WTC11 (cell line): ENCODE results near the gene SH3GL2. TPM values are rescaled to one million over a fixed set of nuclear protein-coding genes. Genes with fewer than 3 reads are reported as not detected.
A peak's percentile ranks its signal among the peaks of the same experiment; 100 is the strongest.

ENCODE experiments used
- ATAC-seq: fragments of 200-7000 bp; cut with Tn5 transposase; 2 replicates; pipeline ENCODE4 v1.10.0; 2021; ENCODE audit warnings: mild to moderate bottlenecking, moderate library complexity
- Bru-seq: library from RNA; stranded (reverse); fragments of 400-500 nt; gene quantifications from one replicate; lab custom pipeline; 2021; lab: Mats Ljungman, UMichigan
- CTCF ChIA-PET: fragments of 300-600 bp; sonication (Branson Sonifier 250); formaldehyde crosslinking; loops from one replicate; lab custom pipeline; 2021; ENCODE audit warnings: antibody characterized with exemption; lab: Charles Lee
- POLR2A ChIA-PET: fragments of 350-600 bp; sonication (Branson Sonifier 250); formaldehyde crosslinking; loops from one replicate; lab custom pipeline; 2021; ENCODE audit warnings: antibody characterized with exemption; lab: Charles Lee
- DNase-seq: peaks from one replicate; pipeline ENCODE4 v3.0.0; 2021; ENCODE audit warnings: low spot score
- H3K27ac Mint-ChIP-seq: 2 replicates; pipeline ENCODE4 v1.8.0; 2021; ENCODE audit warnings: mixed read lengths
- H3K27me3 Mint-ChIP-seq: 2 replicates; pipeline ENCODE4 v1.8.0; 2021; ENCODE audit warnings: low read depth, mild to moderate bottlenecking, moderate library complexity, mixed read lengths
- H3K36me3 Mint-ChIP-seq: 2 replicates; pipeline ENCODE4 v1.8.0; 2021; ENCODE audit warnings: mixed read lengths
- H3K4me1 Mint-ChIP-seq: 2 replicates; pipeline ENCODE4 v1.8.0; 2022; ENCODE audit warnings: mixed read lengths
- H3K4me3 Mint-ChIP-seq: 2 replicates; pipeline ENCODE4 v1.8.0; 2021; ENCODE audit warnings: mild to moderate bottlenecking, moderate library complexity, mixed read lengths
- H3K9me3 Mint-ChIP-seq: 2 replicates; pipeline ENCODE4 v1.8.0; 2021; ENCODE audit warnings: mixed read lengths
- CREB1 ChIP-seq: sonication (generic); formaldehyde crosslinking; IDR thresholded peaks from 2 replicates; pipeline ENCODE4 v1.8.0; 2023; ENCODE audit warnings: mild to moderate bottlenecking, missing genetic modification reagents
- CREM ChIP-seq: sonication (generic); formaldehyde crosslinking; IDR thresholded peaks from 2 replicates; pipeline ENCODE4 v1.8.1; 2022; ENCODE audit warnings: mild to moderate bottlenecking, missing genetic modification reagents, moderate library complexity
- E2F5 ChIP-seq: sonication (generic); formaldehyde crosslinking; IDR thresholded peaks from 2 replicates; pipeline ENCODE4 v1.8.1; 2022; ENCODE audit warnings: mild to moderate bottlenecking, moderate library complexity, missing genetic modification reagents
- ETV6 ChIP-seq: sonication (generic); formaldehyde crosslinking; IDR thresholded peaks from 2 replicates; pipeline ENCODE4 v1.8.1; 2022; ENCODE audit warnings: mild to moderate bottlenecking, missing genetic modification reagents
- GTF2I ChIP-seq: fragments of 250-450 bp; sonication (Bioruptor Pico); conservative IDR thresholded peaks from 2 replicates; pipeline ENCODE4 v1.4.0; 2021; ENCODE audit warnings: mild to moderate bottlenecking
- IRF1 ChIP-seq: sonication (generic); formaldehyde crosslinking; IDR thresholded peaks from 2 replicates; pipeline ENCODE4 v1.8.0; 2023; ENCODE audit warnings: missing genetic modification reagents
- KAT7 ChIP-seq: sonication (generic); formaldehyde crosslinking; IDR thresholded peaks from 2 replicates; pipeline ENCODE4 v1.8.1; 2023; ENCODE audit warnings: missing genetic modification reagents, mild to moderate bottlenecking, borderline replicate concordance
- MXD4 ChIP-seq: fragments of 250-450 bp; sonication (Bioruptor Pico); IDR thresholded peaks from 2 replicates; pipeline ENCODE4 v1.8.0; 2021; ENCODE audit warnings: mild to moderate bottlenecking, moderate library complexity, borderline replicate concordance
- NFE2L1 ChIP-seq: sonication (generic); formaldehyde crosslinking; IDR thresholded peaks from 2 replicates; pipeline ENCODE4 v1.8.1; 2023; ENCODE audit warnings: missing genetic modification reagents
- RELA ChIP-seq: sonication (generic); formaldehyde crosslinking; IDR thresholded peaks from 2 replicates; pipeline ENCODE4 v1.8.1; 2022; ENCODE audit warnings: missing genetic modification reagents, mild to moderate bottlenecking, borderline replicate concordance
- SMAD3 ChIP-seq: sonication (generic); formaldehyde crosslinking; IDR thresholded peaks from 2 replicates; pipeline ENCODE4 v1.8.0; 2022; ENCODE audit warnings: missing genetic modification reagents, mild to moderate bottlenecking, borderline replicate concordance
- SP1 ChIP-seq: sonication (generic); formaldehyde crosslinking; conservative IDR thresholded peaks from 2 replicates; pipeline ENCODE4 v1.8.1; 2022; ENCODE audit warnings: missing genetic modification reagents
- STAT6 ChIP-seq: sonication (generic); formaldehyde crosslinking; conservative IDR thresholded peaks from 2 replicates; pipeline ENCODE4 v1.8.1; 2023; ENCODE audit warnings: mild to moderate bottlenecking, low read depth, missing genetic modification reagents, moderate library complexity
- TEAD4 ChIP-seq: sonication (generic); formaldehyde crosslinking; IDR thresholded peaks from 2 replicates; pipeline ENCODE4 v1.8.0; 2022; ENCODE audit warnings: mild to moderate bottlenecking, missing genetic modification reagents
- USF1 ChIP-seq: sonication (generic); formaldehyde crosslinking; IDR thresholded peaks from 2 replicates; pipeline ENCODE4 v1.8.0; 2022; ENCODE audit warnings: mild to moderate bottlenecking, missing genetic modification reagents
- ZBTB21 ChIP-seq: sonication (generic); formaldehyde crosslinking; IDR thresholded peaks from 2 replicates; pipeline ENCODE4 v1.8.1; 2023; ENCODE audit warnings: mild to moderate bottlenecking, missing genetic modification reagents, borderline replicate concordance
- ZNF138 ChIP-seq: sonication (generic); formaldehyde crosslinking; conservative IDR thresholded peaks from 2 replicates; pipeline ENCODE4 v1.8.1; 2022; ENCODE audit warnings: mild to moderate bottlenecking, moderate library complexity, missing genetic modification reagents
- ZNF281 ChIP-seq: sonication (generic); formaldehyde crosslinking; IDR thresholded peaks from 2 replicates; pipeline ENCODE4 v1.8.0; 2023; ENCODE audit warnings: mild to moderate bottlenecking, missing genetic modification reagents
- long read RNA-seq, 3 experiments: library from RNA in 1 of 3; library from capped mRNA in 1 of 3; library from polyadenylated mRNA in 1 of 3; unstranded in 2 of 3; stranded (forward) in 1 of 3; transcript quantifications; one replicate each; pipeline ENCODE4 v2.0.0, GENCODE V29; 2021
- total RNA-seq: library from RNA; stranded (reverse); gene quantifications from 3 replicates; pipeline ENCODE4 v1.2.3, GENCODE V29; 2021
- TF ChIP-seq, protein P1 (sequence below): sonication (generic); formaldehyde crosslinking; IDR thresholded peaks from 2 replicates; pipeline ENCODE4 v1.8.0; 2022; ENCODE audit warnings: mild to moderate bottlenecking, missing genetic modification reagents
- TF ChIP-seq, protein P2 (sequence below): sonication (generic); formaldehyde crosslinking; IDR thresholded peaks from 2 replicates; pipeline ENCODE4 v1.8.1; 2023; ENCODE audit warnings: mild to moderate bottlenecking, missing genetic modification reagents, moderate library complexity
- TF ChIP-seq, protein P3 (sequence below): sonication (generic); formaldehyde crosslinking; IDR thresholded peaks from 2 replicates; pipeline ENCODE4 v1.8.1; 2023; ENCODE audit warnings: mild to moderate bottlenecking, moderate library complexity, missing genetic modification reagents

The SH3GL2 gene
- 4.2 to 6.5 TPM (median 5.8 TPM) in 3 replicates for total RNA-seq
- percentile 52 among the genes with signal in this experiment for Bru-seq, nascent RNA
- long read RNA-seq, experiment 1, transcript SH3GL2-201 (9 exons, 2,565 nt), result major isoform, 5 of 16 reads
- long read RNA-seq, experiment 1, partial matches to known transcripts, result 3 of 16 reads
- long read RNA-seq, experiment 1, other reads (novel, unspliced or antisense), result 8 of 16 reads
- long read RNA-seq, experiment 2, partial matches to known transcripts, result 2 of 11 reads
- long read RNA-seq, experiment 2, other reads (novel, unspliced or antisense), result 7 of 11 reads
- long read RNA-seq, experiment 3, result 0 reads

DNA sequence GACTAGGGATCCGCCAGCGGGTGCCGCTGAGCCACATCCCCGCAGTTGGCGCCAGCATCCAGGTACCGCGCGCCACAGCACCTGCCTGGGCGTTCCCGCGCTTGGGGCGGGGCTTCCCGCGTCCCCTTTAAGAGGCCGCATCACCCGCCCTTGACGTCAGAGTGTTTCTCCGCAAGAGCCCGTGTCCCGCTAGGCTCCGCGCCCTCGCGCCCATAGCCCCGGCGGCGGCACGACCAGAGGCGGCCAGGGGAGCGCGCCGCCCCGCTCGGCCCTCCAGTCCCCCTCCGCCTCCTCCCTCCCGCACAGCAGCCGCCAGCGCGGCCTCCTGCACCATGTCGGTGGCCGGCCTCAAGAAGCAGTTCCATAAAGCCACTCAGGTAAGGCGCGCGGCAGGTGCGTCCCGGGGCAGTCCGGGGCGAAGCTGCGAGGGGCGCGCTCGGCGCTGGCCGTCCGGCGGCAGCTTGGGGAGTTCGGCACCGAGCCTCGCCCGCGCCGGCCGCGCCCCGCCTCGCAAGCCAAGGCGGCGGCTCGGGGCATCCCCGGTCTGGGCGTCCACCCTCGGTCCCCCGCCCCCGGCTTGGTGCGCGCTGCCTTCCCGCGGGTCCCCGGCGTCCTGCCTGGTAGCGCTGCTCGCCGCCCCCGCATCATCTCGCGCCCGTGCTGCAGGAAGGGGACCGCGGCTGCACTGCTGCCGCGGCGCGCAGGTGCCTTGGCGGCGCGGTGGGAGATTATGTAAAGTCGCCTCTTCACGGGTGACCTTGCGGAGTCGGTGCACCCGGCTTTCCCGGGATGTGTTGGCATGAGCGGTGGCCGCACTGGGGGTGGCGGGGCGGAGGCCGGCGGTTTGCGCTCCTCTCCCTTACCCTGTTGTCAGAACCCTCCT is at the start of gene SH3GL2:
TSS of gene SH3GL2 (plus strand) at position 156 of the 883 bp plus-strand sequence.
- no peak within 1 kb of the TSS for H3K27ac Mint-ChIP-seq
- POLR2A ChIA-PET, result interaction anchor here (0.7 kb wide), 1 partner anchor 497 kb away, joined by 3 read pairs; no protein-coding TSS in a partner anchor
- TF ChIP-seq CREB1 (peak; percentile 77), ETV6 (CRISPR knock-in tag) (peak; percentile 86), ZNF138 (CRISPR knock-in tag) (peak; percentile 94), NFE2L1 (CRISPR knock-in tag) (peak; percentile 41; the same call in 1 of the 2 replicates), CREM (CRISPR knock-in tag) (peak; percentile 89), STAT6 (CRISPR knock-in tag) (no peak), KAT7 (CRISPR knock-in tag) (peak; percentile 77; the same call in 1 of the 2 replicates), ZNF281 (0 out of 2 replicates have a peak, but pooled peaks have one; percentile 60), ZBTB21 (CRISPR knock-in tag) (peak; percentile 89; the same call in 1 of the 2 replicates), TEAD4 (CRISPR knock-in tag) (0 out of 2 replicates have a peak, but pooled peaks have one; percentile 25), MXD4 (CRISPR knock-in tag) (no peak), RELA (CRISPR knock-in tag) (peak; percentile 83; the same call in 1 of the 2 replicates), SP1 (CRISPR knock-in tag) (peak; percentile 81; the same call in 1 of the 2 replicates), SMAD3 (CRISPR knock-in tag) (0 out of 2 replicates have a peak, but pooled peaks have one; percentile 54), E2F5 (CRISPR knock-in tag) (peak; percentile 99), USF1 (CRISPR knock-in tag) (peak; percentile 63; the same call in 1 of the 2 replicates), GTF2I (CRISPR knock-in tag) (no peak), IRF1 (CRISPR knock-in tag) (no peak)
- TF ChIP-seq, protein P1, sequence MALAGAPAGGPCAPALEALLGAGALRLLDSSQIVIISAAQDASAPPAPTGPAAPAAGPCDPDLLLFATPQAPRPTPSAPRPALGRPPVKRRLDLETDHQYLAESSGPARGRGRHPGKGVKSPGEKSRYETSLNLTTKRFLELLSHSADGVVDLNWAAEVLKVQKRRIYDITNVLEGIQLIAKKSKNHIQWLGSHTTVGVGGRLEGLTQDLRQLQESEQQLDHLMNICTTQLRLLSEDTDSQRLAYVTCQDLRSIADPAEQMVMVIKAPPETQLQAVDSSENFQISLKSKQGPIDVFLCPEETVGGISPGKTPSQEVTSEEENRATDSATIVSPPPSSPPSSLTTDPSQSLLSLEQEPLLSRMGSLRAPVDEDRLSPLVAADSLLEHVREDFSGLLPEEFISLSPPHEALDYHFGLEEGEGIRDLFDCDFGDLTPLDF (CRISPR knock-in tag), result 0 out of 2 replicates have a peak, but pooled peaks have one; percentile 69
- TF ChIP-seq, protein P2, sequence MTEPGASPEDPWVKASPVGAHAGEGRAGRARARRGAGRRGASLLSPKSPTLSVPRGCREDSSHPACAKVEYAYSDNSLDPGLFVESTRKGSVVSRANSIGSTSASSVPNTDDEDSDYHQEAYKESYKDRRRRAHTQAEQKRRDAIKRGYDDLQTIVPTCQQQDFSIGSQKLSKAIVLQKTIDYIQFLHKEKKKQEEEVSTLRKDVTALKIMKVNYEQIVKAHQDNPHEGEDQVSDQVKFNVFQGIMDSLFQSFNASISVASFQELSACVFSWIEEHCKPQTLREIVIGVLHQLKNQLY, result peak; percentile 4; the same call in 1 of the 2 replicates
- TF ChIP-seq, protein P3, sequence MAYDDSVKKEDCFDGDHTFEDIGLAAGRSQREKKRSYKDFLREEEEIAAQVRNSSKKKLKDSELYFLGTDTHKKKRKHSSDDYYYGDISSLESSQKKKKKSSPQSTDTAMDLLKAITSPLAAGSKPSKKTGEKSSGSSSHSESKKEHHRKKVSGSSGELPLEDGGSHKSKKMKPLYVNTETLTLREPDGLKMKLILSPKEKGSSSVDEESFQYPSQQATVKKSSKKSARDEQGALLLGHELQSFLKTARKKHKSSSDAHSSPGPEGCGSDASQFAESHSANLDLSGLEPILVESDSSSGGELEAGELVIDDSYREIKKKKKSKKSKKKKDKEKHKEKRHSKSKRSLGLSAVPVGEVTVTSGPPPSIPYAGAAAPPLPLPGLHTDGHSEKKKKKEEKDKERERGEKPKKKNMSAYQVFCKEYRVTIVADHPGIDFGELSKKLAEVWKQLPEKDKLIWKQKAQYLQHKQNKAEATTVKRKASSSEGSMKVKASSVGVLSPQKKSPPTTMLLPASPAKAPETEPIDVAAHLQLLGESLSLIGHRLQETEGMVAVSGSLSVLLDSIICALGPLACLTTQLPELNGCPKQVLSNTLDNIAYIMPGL, result peak; percentile 91

More for the DNA sequence above, at the start of gene SH3GL2:
- Mint-ChIP-seq H3K4me1 (peaks cover 6% of the 10 kb centered on the region), H3K9me3 (peaks cover 6% of the 10 kb centered on the region), H3K36me3 (peaks cover 4% of the 10 kb centered on the region; the same call in 1 of the 2 replicates), H3K4me3 (peak within 1 kb of the TSS; percentile 81), H3K27me3 (peaks cover 52% of the 10 kb centered on the region)
- CTCF ChIA-PET, result no interaction called here
- DNase-seq, result peak; percentile 89
- ATAC-seq, result peak; percentile 91
